HTR-8/SVneo (cell line): ENCODE measurements around the gene MTRFR.
"Not testable (repeated sequence)": the region's sequence is repeated elsewhere in the genome, so short reads cannot be mapped to it uniquely, and the experiment has no call there.

Experiments
- DNase-seq: peaks from one replicate; pipeline ENCODE4 v3.0.0; 2011; ENCODE audit warnings: low spot score, mixed read lengths; ENCODE audit not compliant: insufficient read length
- FAIRE-seq: peaks from 2 replicates; lab custom pipeline; 2011; peaks lifted over from hg19 to GRCh38; lab: Jason Lieb, UNC

MTRFR gene

GRCh38 chr12:123248129-123248528, 14.9 kb downstream of the MTRFR start:
- DNase-seq, FAIRE-seq: not testable (repeated sequence)

GRCh38 chr12:123248996-123249741, 15.9 kb downstream of the MTRFR start:
- DNase-seq, FAIRE-seq: not testable (repeated sequence)

GRCh38 chr12:123250471-123251383, 17.5 kb downstream of the MTRFR start:
- DNase-seq, result no peak

GRCh38 chr12:123251403-123252076, 18.3 kb downstream of the MTRFR start:
- no peak for FAIRE-seq

More at GRCh38 chr12:123250471-123251383, 17.5 kb downstream of the MTRFR start:
- FAIRE-seq, result no peak

GRCh38 chr12:123252365-123252764, 19.1 kb downstream of the MTRFR start:
- FAIRE-seq, DNase-seq: not testable (repeated sequence)

More at GRCh38 chr12:123251403-123252076, 18.3 kb downstream of the MTRFR start:
- no peak for DNase-seq

GRCh38 chr12:123253641-123254459, 20.6 kb downstream of the MTRFR start:
- DNase-seq (no peak), FAIRE-seq (no peak)

- DNase-seq (no peak), FAIRE-seq (no peak)
Measured at GRCh38 chr12:123254853-123255446, 21.7 kb downstream of the MTRFR start.

GRCh38 chr12:123258593-123258992, 25.4 kb downstream of the MTRFR start:
- DNase-seq (no peak), FAIRE-seq (no peak)

GRCh38 chr12:123260081-123260480, 26.8 kb downstream of the MTRFR start:
- FAIRE-seq (no peak), DNase-seq (no peak)

- no peak for FAIRE-seq
Measured at GRCh38 chr12:123261196-123261595, 28.0 kb downstream of the MTRFR start.

GRCh38 chr12:123263196-123263817, 30.1 kb downstream of the MTRFR start:
- FAIRE-seq (no peak), DNase-seq (no peak)

More at GRCh38 chr12:123261196-123261595, 28.0 kb downstream of the MTRFR start:
- no peak for DNase-seq

- FAIRE-seq (no peak), DNase-seq (no peak)
Measured at GRCh38 chr12:123264642-123265041, 31.4 kb downstream of the MTRFR start.

GRCh38 chr12:123265851-123266678, 32.8 kb downstream of the MTRFR start:
- DNase-seq (no peak), FAIRE-seq (no peak)

- no peak for FAIRE-seq
- DNase-seq, result no peak
Measured at GRCh38 chr12:123266679-123267277, 33.5 kb downstream of the MTRFR start.

GRCh38 chr12:123267335-123267920, 34.2 kb downstream of the MTRFR start:
- FAIRE-seq, result no peak
- no peak for DNase-seq

- no peak for FAIRE-seq
Measured at GRCh38 chr12:123267991-123268843, 35.0 kb downstream of the MTRFR start.

More at GRCh38 chr12:123267991-123268843, 35.0 kb downstream of the MTRFR start:
- no peak for DNase-seq
